PFSK-1 (cell line): ENCODE measurements around the gene NUP210L.

Source experiments
- POLR2AphosphoS5 ChIP-seq: IDR thresholded peaks from 2 replicates; pipeline ENCODE4 v1.6.1; 2012; ENCODE audit warnings: low read depth, mild to moderate bottlenecking, control low read depth, low read length, moderate library complexity
- REST ChIP-seq, 2 experiments: IDR thresholded peaks; 2 replicates each; pipeline versions ENCODE4 v1.6.1 to v1.8.0; 2011 to 2012; ENCODE audit warnings: low read depth in 2 of 2, low read length in 2 of 2, control low read depth in 1 of 2, inconsistent platforms in 1 of 2, mild to moderate bottlenecking in 1 of 2, moderate library complexity in 1 of 2; ENCODE audit not compliant: insufficient read depth in 1 of 2
- SIN3A ChIP-seq: IDR thresholded peaks from 2 replicates; pipeline ENCODE4 v1.6.1; 2012; ENCODE audit warnings: mild to moderate bottlenecking, low read length, moderate library complexity, borderline replicate concordance; ENCODE audit not compliant: insufficient read depth
- TAF1 ChIP-seq: IDR thresholded peaks from 2 replicates; pipeline ENCODE4 v1.6.1; 2012; ENCODE audit warnings: low read length, control low read depth, borderline replicate concordance; ENCODE audit not compliant: insufficient read depth

- TF ChIP-seq POLR2AphosphoS5 (no peak), REST (IDR thresholded peaks at IDR 0.05; ENCODE audit: insufficient read depth in 1 of 2, low read depth in 2 of 2, low read length in 2 of 2) (no peak), SIN3A (no peak), TAF1 (no peak)
Measured at GRCh38 chr1:154104433-154105082, 50.3 kb downstream of the NUP210L start.
